Measurements from ENCODE around the gene KIF12. TPM values are rescaled to one million over a fixed set of nuclear protein-coding genes. Genes with fewer than 3 reads are reported as not detected.
A peak's percentile ranks its signal among the peaks of the same experiment; 100 is the strongest.

KIF12 gene
- total and polyA plus RNA-seq, 2 donors (not counting 3 experiments of a cell fraction or from before 2014, with no cell fraction given): 0.46 to 0.97 TPM

- Histone ChIP-seq H3K4me3 (replicated peaks in 1 of 3; ENCODE audit: insufficient read depth in 1 of 3, low read depth in 1 of 3, low read length in 3 of 3) (no peak overlapping the region), H3K79me2 (ENCODE audit: control insufficient read depth, insufficient read depth, low read length) (no peaks in the 10 kb centered on the region), H3K27me3 (ENCODE audit: control insufficient read depth in 2 of 2, insufficient read depth in 2 of 2, low read length in 2 of 2) (peaks cover 5 to 15% of the 10 kb centered on the region in 2 experiments), H3K9me1 (replicated peaks; ENCODE audit: control insufficient read depth, extremely low read depth, insufficient read depth, low read length) (no peaks in the 10 kb centered on the region), H3K4me1 (ENCODE audit: control insufficient read depth, extremely low read depth, insufficient read depth, low read length) (no peaks in the 10 kb centered on the region), H3K9me3 (replicated peaks; ENCODE audit: control insufficient read depth, insufficient read depth, low read length) (no peaks in the 10 kb centered on the region), H3K36me3 (ENCODE audit: control insufficient read depth in 2 of 2, extremely low read depth in 1 of 2, insufficient read depth in 2 of 2, low read length in 2 of 2) (no peaks in the 10 kb centered on the region), H2AFZ (ENCODE audit: low read depth, low read length) (no peak overlapping the region), H3K27ac (ENCODE audit: insufficient read depth, low read depth, low read length) (no peak overlapping the region), H3K9ac (replicated peaks; ENCODE audit: extremely low read depth, insufficient read depth, low read length) (no peak overlapping the region), H3K4me2 (ENCODE audit: insufficient read depth, low read length) (no peak overlapping the region), H4K20me1 (replicated peaks; ENCODE audit: control insufficient read depth, extremely low read depth, insufficient read depth, low read length) (no peaks in the 10 kb centered on the region)
- intact Hi-C loops (cut with micrococcal nuclease) (loop anchor here (1.0 to 2.0 kb wide), 7 partner anchors 26 to 345 kb away; partner anchors contain the start of gene COL27A1), dilution Hi-C loops (cut with MboI; ENCODE audit: extremely low pct_ligation_motif_present, low sequenced_read_pairs) (loop anchor here (25.0 kb wide), 1 partner anchor 205 kb away; no protein-coding TSS in a partner anchor)
- CTCF ChIA-PET: interaction anchor here (0.5 to 6.1 kb wide), 74 partner anchors 11 to 1213 kb away, joined by 3 to 195 read pairs (median 5); partner anchors contain the start of genes COL27A1, KIF12 and ZNF618
- POLR2A ChIA-PET: interaction anchor here (0.6 kb wide), 1 partner anchor 304 kb away, joined by 5 read pairs; no protein-coding TSS in a partner anchor
- peak; percentile 82 for DNase-seq (ENCODE audit: low read depth, low spot score)
- FAIRE-seq: peak; percentile 90
- TF ChIP-seq CTCF (IDR thresholded peaks at IDR 0.05; ENCODE audit: extremely low read depth in 1 of 2, insufficient read depth in 1 of 2, low read depth in 1 of 2, low read length in 2 of 2): peak; percentile 91 to 92
- no peak for TF ChIP-seq MAX (IDR thresholded peaks at IDR 0.05; ENCODE audit: insufficient read depth, insufficient read length)
- BruUV-seq (replicated peaks): no TSS peak
Observed at GRCh38 chr9:114082017-114082762, 16.9 kb downstream of the KIF12 start.
